ENCODE results near the gene LTF. TPM values are rescaled to one million over a fixed set of nuclear protein-coding genes. Genes with fewer than 3 reads are reported as not detected.
"Not testable (repeated sequence)": the region's sequence is repeated elsewhere in the genome, so short reads cannot be mapped to it uniquely, and the experiment has no call there.

LTF gene
- total and polyA plus RNA-seq, 10 of the 15 experiments (the other 5 are each of a cell fraction or from before 2014, with no cell fraction given): 0.03 to 0.31 TPM; not detected in 8

DNA sequence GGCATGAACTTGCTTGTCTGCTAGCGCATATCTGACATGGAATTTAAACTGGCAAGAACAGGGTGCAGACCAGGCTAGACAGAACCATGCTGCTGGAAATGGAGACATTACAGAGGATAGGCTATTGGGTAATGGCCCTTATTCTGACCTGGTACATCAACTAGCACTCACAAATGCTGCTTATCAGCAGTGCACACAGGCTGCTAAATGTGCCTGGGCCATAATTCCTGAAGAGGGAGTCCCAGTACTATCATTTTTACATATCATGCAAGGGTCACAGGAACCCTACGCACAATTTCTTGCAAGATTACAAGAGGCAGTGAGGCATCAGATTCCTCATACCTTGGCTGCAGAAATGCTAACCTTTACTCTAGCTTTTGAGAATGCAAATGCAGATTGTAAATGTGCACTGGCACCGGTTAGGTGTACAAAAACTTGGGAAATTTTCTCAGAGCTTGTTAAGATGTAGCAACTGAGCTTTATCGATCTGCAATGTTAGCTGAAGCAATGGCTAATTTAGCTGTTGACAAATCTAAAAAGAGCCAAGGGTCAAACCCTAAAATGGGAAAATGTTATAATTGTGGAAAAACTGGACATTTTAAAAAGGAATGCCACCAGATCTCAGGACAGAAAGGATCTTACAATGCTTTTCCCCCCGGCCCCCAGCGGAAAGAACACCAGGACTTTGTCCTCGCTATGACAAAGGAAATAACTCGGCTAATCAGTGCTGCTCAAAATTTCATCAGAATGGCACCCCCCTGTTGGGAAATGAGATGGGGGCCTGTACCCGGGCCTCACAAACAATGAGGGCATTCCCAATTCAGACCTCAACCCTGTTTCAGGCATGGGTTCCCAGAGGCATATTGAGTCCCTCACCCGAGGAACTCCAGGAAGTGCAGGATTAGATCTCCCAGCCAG, 36.5 kb downstream of the LTF start (continued):
- TF ChIP-seq ESRRA (IDR thresholded peaks at IDR 0.05; ENCODE audit: low read length): no peak

- POLR2A ChIA-PET; intact Hi-C loops (cut with micrococcal nuclease; ENCODE audit: unreplicated experiment); SMC1A ChIA-PET (ENCODE audit: uncharacterized antibody, unreplicated experiment); H3K79me2 ChIP-seq (ENCODE audit: control insufficient read depth, insufficient read depth, low read length); H3K4me3 ChIP-seq; H3K27ac ChIP-seq (ENCODE audit: control insufficient read depth, insufficient read depth); H2AFZ ChIP-seq (ENCODE audit: control insufficient read depth, low read depth, low read length); H3K9me3 ChIP-seq (replicated peaks; ENCODE audit: control insufficient read depth, insufficient read depth, low read length); ATAC-seq; DNase-seq (ENCODE audit: low read depth, low spot score); H3K36me3 ChIP-seq (ENCODE audit: control insufficient read depth in 2 of 2, insufficient read depth in 2 of 2, low read length in 1 of 2); in situ Hi-C loops (cut with MboI); BruUV-seq (replicated peaks); H3K27me3 ChIP-seq (replicated peaks in 1 of 2; ENCODE audit: control insufficient read depth in 2 of 2, insufficient read depth in 2 of 2, low read length in 1 of 2); H3K9ac ChIP-seq (ENCODE audit: control insufficient read depth, insufficient read depth, low read length); H4K20me1 ChIP-seq (ENCODE audit: control insufficient read depth, insufficient read depth); H3K4me2 ChIP-seq (ENCODE audit: control insufficient read depth, insufficient read depth); FAIRE-seq; H3K4me1 ChIP-seq (ENCODE audit: control insufficient read depth, insufficient read depth, low read length): not testable (repeated sequence)
- RAD21 ChIA-PET (ENCODE audit: unreplicated experiment): interaction anchor here (1.2 to 1.3 kb wide), 2 partner anchors 49 to 58 kb away, joined by 3 to 8 read pairs; no protein-coding TSS in a partner anchor
- 56% methylated on average over 8 of the region's 8 CpGs for WGBS (ENCODE audit: insufficient coverage, insufficient replicate concordance, low lambda C conversion rate, missing lambda C conversion rate)
- CTCF ChIA-PET: interaction anchor here (0.6 to 1.2 kb wide), 2 partner anchors 20 to 350 kb away, joined by 3 to 4 read pairs; partner anchors contain the start of genes CCR5AS and CCRL2
Observed at GRCh38 chr3:46427404-46427803, 37.3 kb downstream of the LTF start.

DNA sequence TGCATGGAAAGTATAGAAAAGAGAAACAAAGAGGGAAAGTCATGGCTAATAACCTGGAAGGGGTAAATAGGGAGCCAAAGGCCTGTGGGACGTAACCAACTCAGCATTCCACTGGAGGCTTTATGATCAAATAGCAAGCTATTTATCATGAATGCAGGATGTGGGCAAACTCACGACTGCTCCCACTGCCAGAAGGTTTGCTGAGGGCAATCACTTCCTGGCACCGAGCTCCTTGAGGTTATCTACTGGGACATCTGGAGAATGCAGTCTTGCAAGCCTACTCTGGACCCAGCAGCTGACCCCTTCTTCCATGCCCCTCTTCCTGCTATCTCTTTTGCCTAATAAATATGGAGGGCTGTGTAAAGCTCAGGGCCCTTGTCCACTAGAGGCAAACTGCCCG, 38.2 kb downstream of the LTF start:
- DNase-seq (ENCODE audit: low read depth, low spot score); H3K27ac ChIP-seq (ENCODE audit: control insufficient read depth, insufficient read depth); FAIRE-seq; H3K9ac ChIP-seq (ENCODE audit: control insufficient read depth, insufficient read depth, low read length); ATAC-seq; H3K36me3 ChIP-seq (ENCODE audit: control insufficient read depth in 2 of 2, insufficient read depth in 2 of 2, low read length in 1 of 2); intact Hi-C loops (cut with micrococcal nuclease; ENCODE audit: unreplicated experiment); POLR2A ChIA-PET; SMC1A ChIA-PET (ENCODE audit: uncharacterized antibody, unreplicated experiment); H3K9me3 ChIP-seq (replicated peaks; ENCODE audit: control insufficient read depth, insufficient read depth, low read length); H3K79me2 ChIP-seq (ENCODE audit: control insufficient read depth, insufficient read depth, low read length); H3K4me3 ChIP-seq; BruUV-seq (replicated peaks); in situ Hi-C loops (cut with MboI); H2AFZ ChIP-seq (ENCODE audit: control insufficient read depth, low read depth, low read length); H3K27me3 ChIP-seq (replicated peaks in 1 of 2; ENCODE audit: control insufficient read depth in 2 of 2, insufficient read depth in 2 of 2, low read length in 1 of 2); H3K4me2 ChIP-seq (ENCODE audit: control insufficient read depth, insufficient read depth); H4K20me1 ChIP-seq (ENCODE audit: control insufficient read depth, insufficient read depth); H3K4me1 ChIP-seq (ENCODE audit: control insufficient read depth, insufficient read depth, low read length): not testable (repeated sequence)
- ChIA-PET CTCF (interaction anchor here (0.8 to 1.3 kb wide), 3 partner anchors 19 to 213 kb away, joined by 3 to 5 read pairs (median 3); partner anchors contain the start of genes CCR5, CCR5AS and CCRL2), RAD21 (ENCODE audit: unreplicated experiment) (interaction anchor here (0.8 to 1.3 kb wide), 3 partner anchors 10 to 57 kb away, joined by 3 to 8 read pairs (median 3); no protein-coding TSS in a partner anchor)
- WGBS (ENCODE audit: insufficient coverage, insufficient replicate concordance, low lambda C conversion rate, missing lambda C conversion rate): 1% methylated on average over 4 of the region's 4 CpGs

Data from GM12878 (cell line).